DMS53 treated with DMSO at 0.1 percent for 48 hours (cell line): ENCODE data around the gene PSPN.

Source experiments
- DNase-seq: peaks from one replicate; lab custom pipeline; 2025; ENCODE audit not compliant: unreplicated experiment; lab: John Stamatoyannopoulos, UW

The PSPN gene

DNA sequence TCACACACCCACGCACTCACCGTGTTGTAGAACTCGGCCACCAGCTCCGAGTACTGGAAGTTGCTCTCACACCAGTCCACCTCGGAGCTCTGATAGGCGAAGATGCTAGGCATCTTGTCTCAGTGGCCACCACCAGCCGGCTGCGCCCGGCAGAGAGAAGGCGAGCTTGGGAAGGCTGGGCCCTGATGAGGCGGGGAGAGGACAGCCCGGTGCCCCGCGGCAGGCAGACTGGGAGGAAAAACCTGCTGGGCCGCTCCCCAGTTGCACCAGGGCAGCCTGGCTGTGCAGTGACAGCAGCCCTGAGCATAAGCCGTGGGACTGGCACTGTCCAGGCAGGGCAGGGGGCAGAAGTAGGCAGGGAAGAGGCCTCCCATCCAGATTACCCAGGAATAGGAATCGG lies 42.3 kb downstream of the PSPN start, which contains the start of gene ACER1:
Gene ACER1 (minus strand): TSS at position 174 of the 400 bp plus-strand sequence. CDS start 61 bp downstream, at position 113.
- no peak for DNase-seq

DNA sequence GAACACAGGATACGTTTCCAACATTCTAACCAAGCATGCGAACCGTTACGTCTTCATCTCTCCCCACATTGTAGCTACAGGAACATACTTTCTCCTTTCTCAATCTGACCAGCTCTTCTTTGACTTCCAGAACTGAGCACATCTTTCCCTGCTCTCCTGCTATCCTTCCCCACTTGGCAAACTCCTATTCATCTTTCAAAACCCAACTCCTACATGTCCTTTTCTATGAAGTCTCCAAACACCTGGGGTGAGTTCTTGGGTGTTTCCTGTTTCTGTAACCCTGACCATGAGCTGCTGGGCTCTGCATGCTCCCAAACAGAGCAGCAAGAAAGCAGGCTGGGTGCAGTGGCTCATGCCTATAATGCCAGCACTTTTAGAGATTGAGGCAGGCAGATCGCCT lies 48.9 kb downstream of the PSPN start:
- no peak for DNase-seq

GRCh38 chr19:6325614-6326013 lies 50.1 kb downstream of the PSPN start:
- DNase-seq = no peak
